NCI-H146 treated with DMSO at 0.1 percent for 48 hours (cell line): ENCODE results near the gene FBXO40.
"Not testable (repeated sequence)": the region's sequence is repeated elsewhere in the genome, so short reads cannot be mapped to it uniquely, and the experiment has no call there.

Source experiments
- DNase-seq: peaks from one replicate; lab custom pipeline; 2025; ENCODE audit not compliant: unreplicated experiment; lab: John Stamatoyannopoulos, UW

The FBXO40 gene

GRCh38 chr3:121592856-121593702 lies at the start of gene FBXO40:
FBXO40 (plus strand) TSS chr3:121593379; CDS start chr3:121620576, 27,197 bp downstream.
- DNase-seq, result peak; percentile 90

- no peak for DNase-seq
Observed at GRCh38 chr3:121545049-121545573, 48.1 kb upstream of the FBXO40 start.

GRCh38 chr3:121545574-121546455 lies 47.4 kb upstream of the FBXO40 start, which contains the start of gene POLQ:
POLQ (minus strand) TSS chr3:121545988; CDS start chr3:121545877, 111 bp downstream.
- DNase-seq, result peak; percentile 96

GRCh38 chr3:121552379-121552778 lies 40.8 kb upstream of the FBXO40 start:
- no peak for DNase-seq

- no peak for DNase-seq
Observed at GRCh38 chr3:121552797-121553196, 40.4 kb upstream of the FBXO40 start.

- DNase-seq, result no peak
Observed at GRCh38 chr3:121557426-121557934, 35.7 kb upstream of the FBXO40 start.

- DNase-seq, result no peak
Observed at GRCh38 chr3:121562148-121562547, 31.0 kb upstream of the FBXO40 start.

- no peak for DNase-seq
Observed at GRCh38 chr3:121566773-121567172, 26.4 kb upstream of the FBXO40 start.

- DNase-seq, result no peak
Observed at GRCh38 chr3:121567649-121568048, 25.5 kb upstream of the FBXO40 start, which contains the start of gene ARGFX. ARGFX (plus strand) TSS chr3:121567949; CDS start chr3:121570714, 2,765 bp downstream.

- DNase-seq, result peak; percentile 54
Observed at GRCh38 chr3:121574449-121574848, 18.7 kb upstream of the FBXO40 start.

- no peak for DNase-seq
Observed at GRCh38 chr3:121581691-121582090, 11.5 kb upstream of the FBXO40 start.

GRCh38 chr3:121584418-121584817 lies 8.8 kb upstream of the FBXO40 start:
- no peak for DNase-seq

- not testable (repeated sequence) for DNase-seq
Observed at GRCh38 chr3:121593806-121594205, 627 bp downstream of the FBXO40 start.

GRCh38 chr3:121594850-121595249 lies 1.7 kb downstream of the FBXO40 start:
- no peak for DNase-seq

GRCh38 chr3:121595765-121596406 lies 2.7 kb downstream of the FBXO40 start:
- DNase-seq, result no peak

GRCh38 chr3:121598564-121598963 lies 5.4 kb downstream of the FBXO40 start:
- DNase-seq, result no peak

- not testable (repeated sequence) for DNase-seq
Observed at GRCh38 chr3:121599900-121600299, 6.7 kb downstream of the FBXO40 start.

- no peak for DNase-seq
Observed at GRCh38 chr3:121601212-121601812, 8.1 kb downstream of the FBXO40 start.

GRCh38 chr3:121604759-121605158 lies 11.6 kb downstream of the FBXO40 start:
- no peak for DNase-seq

GRCh38 chr3:121606106-121606505 lies 12.9 kb downstream of the FBXO40 start:
- DNase-seq, result no peak
